ENCODE results near the gene FAM107B. TPM values are rescaled to one million over a fixed set of nuclear protein-coding genes. Genes with fewer than 3 reads are reported as not detected.

Gene FAM107B
- total RNA-seq, 2 experiments from 2014 or later = 114 to 121 TPM

- no peak overlapping the region for H3K4me3 Mint-ChIP-seq
- H3K9me3 Mint-ChIP-seq = peaks cover 9% of the 10 kb centered on the region
- ATAC-seq (no peak), DNase-seq (no peak)
- no peak overlapping the region for H3K27ac Mint-ChIP-seq
- ChIA-PET POLR2A (no interaction called here), CTCF (no interaction called here)
- H3K4me1 Mint-ChIP-seq (ENCODE audit: low read depth) = peaks cover 70% of the 10 kb centered on the region
- intact Hi-C loops (cut with micrococcal nuclease) = no loop called here
- peaks cover 10% of the 10 kb centered on the region for H3K36me3 Mint-ChIP-seq (ENCODE audit: low read depth)
- TF ChIP-seq CTCF (IDR thresholded peaks at IDR 0.05) = no peak
- no peaks in the 10 kb centered on the region for H3K27me3 Mint-ChIP-seq
Measured at GRCh38 chr10:14656052-14656730, 118.5 kb downstream of the FAM107B start.

GRCh38 chr10:14654821-14655382 is 119.8 kb downstream of the FAM107B start:
- CTCF ChIA-PET = interaction anchor here (0.7 to 1.9 kb wide), 4 partner anchors 9 to 112 kb away, joined by 3 to 5 read pairs (median 4); no protein-coding TSS in a partner anchor
- peaks cover 6% of the 10 kb centered on the region for H3K9me3 Mint-ChIP-seq
- ATAC-seq (no peak), DNase-seq (no peak)
- H3K27ac Mint-ChIP-seq = no peak overlapping the region
- no peak for TF ChIP-seq CTCF (IDR thresholded peaks at IDR 0.05)
- POLR2A ChIA-PET = no interaction called here
- no peak overlapping the region for H3K4me3 Mint-ChIP-seq
- H3K4me1 Mint-ChIP-seq (ENCODE audit: low read depth) = peaks cover 57% of the 10 kb centered on the region
- H3K36me3 Mint-ChIP-seq (ENCODE audit: low read depth) = peaks cover 4% of the 10 kb centered on the region
- intact Hi-C loops (cut with micrococcal nuclease) = no loop called here
- no peaks in the 10 kb centered on the region for H3K27me3 Mint-ChIP-seq

GRCh38 chr10:14653271-14654161 is 121.2 kb downstream of the FAM107B start:
- TF ChIP-seq CTCF (IDR thresholded peaks at IDR 0.05) = no peak
- peaks cover 3% of the 10 kb centered on the region for H3K9me3 Mint-ChIP-seq
- ATAC-seq (peak; percentile 7), DNase-seq (peak; percentile 10)
- H3K4me1 Mint-ChIP-seq (ENCODE audit: low read depth) = peaks cover 57% of the 10 kb centered on the region
- POLR2A ChIA-PET = no interaction called here
- H3K36me3 Mint-ChIP-seq (ENCODE audit: low read depth) = peaks cover 2% of the 10 kb centered on the region
- no peaks in the 10 kb centered on the region for H3K27me3 Mint-ChIP-seq
- CTCF ChIA-PET = interaction anchor here (1.2 to 1.9 kb wide), 3 partner anchors 8 to 169 kb away, joined by 4 to 5 read pairs (median 5); no protein-coding TSS in a partner anchor
- no peak overlapping the region for H3K4me3 Mint-ChIP-seq
- intact Hi-C loops (cut with micrococcal nuclease) = no loop called here
- H3K27ac Mint-ChIP-seq = no peak overlapping the region

- no peaks in the 10 kb centered on the region for H3K9me3 Mint-ChIP-seq
- CTCF ChIA-PET = no interaction called here
- DNase-seq (no peak), ATAC-seq (no peak)
- no peak overlapping the region for H3K27ac Mint-ChIP-seq
- intact Hi-C loops (cut with micrococcal nuclease) = no loop called here
- H3K27me3 Mint-ChIP-seq = no peaks in the 10 kb centered on the region
- H3K36me3 Mint-ChIP-seq (ENCODE audit: low read depth) = no peaks in the 10 kb centered on the region
- POLR2A ChIA-PET = no interaction called here
- TF ChIP-seq CTCF (IDR thresholded peaks at IDR 0.05) = no peak
- H3K4me3 Mint-ChIP-seq = no peak overlapping the region
- H3K4me1 Mint-ChIP-seq (ENCODE audit: low read depth) = peaks cover 57% of the 10 kb centered on the region
Measured at GRCh38 chr10:14652816-14653215, 121.9 kb downstream of the FAM107B start.

All from activated CD8-positive, alpha-beta T cell treated with anti-CD3 and anti-CD28 coated beads for 36 hours (primary cell).